ENCODE results near the gene CHKA. TPM values are rescaled to one million over a fixed set of nuclear protein-coding genes. Genes with fewer than 3 reads are reported as not detected.

Gene CHKA
- total RNA-seq, 1 experiment from 2014 or later, result 63.0 TPM

DNA sequence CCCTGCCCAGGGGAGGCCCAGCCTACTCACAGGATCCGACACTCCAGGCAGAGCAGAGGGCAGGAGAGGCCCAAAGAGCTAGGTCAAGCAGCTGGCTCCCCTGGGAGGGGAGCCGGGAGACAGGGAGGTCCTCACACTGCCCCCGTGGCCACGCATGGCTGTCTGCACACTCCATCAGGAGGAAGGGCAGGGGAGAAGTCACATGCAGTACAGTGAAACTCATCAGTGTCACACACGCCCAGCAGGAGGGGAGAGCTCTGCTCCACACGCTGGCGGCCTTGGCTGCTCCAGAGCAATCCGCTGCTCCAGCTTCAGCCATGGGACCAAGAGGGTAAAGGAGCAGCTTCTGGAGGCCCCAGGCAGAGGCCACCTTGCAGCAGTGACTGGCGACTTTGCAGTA is 68.1 kb downstream of the CHKA start:
- Histone ChIP-seq H3T11ph (ENCODE audit: low read length) (no peak overlapping the region), H2BK5ac (ENCODE audit: insufficient read length, low read length) (no peak overlapping the region), H4K5ac (ENCODE audit: insufficient read length, low read depth, low read length) (no peak overlapping the region), H2BK20ac (ENCODE audit: low read depth, low read length, poor library complexity, severe bottlenecking) (no peak overlapping the region), H3K56ac (ENCODE audit: insufficient read length, low read depth, low read length) (no peak overlapping the region), H3K9me3 (ENCODE audit: control insufficient read depth, low read depth, low read length) (no peaks in the 10 kb centered on the region), H3K23me2 (ENCODE audit: insufficient read length, low read depth, low read length, poor library complexity, severe bottlenecking) (no peaks in the 10 kb centered on the region), H2BK12ac (ENCODE audit: insufficient read length, low read depth, low read length) (no peak overlapping the region), H3K27ac (ENCODE audit: insufficient read length, low read depth, low read length) (no peak overlapping the region), H2BK120ac (ENCODE audit: low read depth, low read length, poor library complexity, severe bottlenecking) (no peak overlapping the region), H3K27me3 (ENCODE audit: insufficient read depth, low read length) (no peaks in the 10 kb centered on the region), H3K4me1 (ENCODE audit: insufficient read depth, low read length) (no peaks in the 10 kb centered on the region), H3K79me2 (ENCODE audit: insufficient read depth, low read length) (no peaks in the 10 kb centered on the region), H3K18ac (ENCODE audit: insufficient read length, low read depth, low read length) (no peak overlapping the region), H3K23ac (ENCODE audit: insufficient read length, low read depth, low read length) (no peak overlapping the region), H4K91ac (ENCODE audit: insufficient read length, low read depth, low read length) (no peak overlapping the region), H2AK5ac (ENCODE audit: insufficient read length, low read length) (no peak overlapping the region), H3K79me1 (ENCODE audit: insufficient read depth, low read depth, low read length, poor library complexity, severe bottlenecking) (no peaks in the 10 kb centered on the region), H3K4ac (ENCODE audit: low read depth, low read length) (no peak overlapping the region), H4K20me1 (ENCODE audit: control insufficient read depth, insufficient read depth, insufficient read length) (peaks cover 2% of the 10 kb centered on the region), H4K8ac (replicated peaks; ENCODE audit: insufficient read length, low read depth, low read length) (no peak overlapping the region), H3K4me2 (ENCODE audit: insufficient read depth, insufficient read length, low read length) (no peak overlapping the region), H3K14ac (ENCODE audit: insufficient read depth, low read length) (no peak overlapping the region), H3K9ac (ENCODE audit: extremely low read depth, insufficient read length, low read length) (no peak overlapping the region), H2BK15ac (ENCODE audit: low read depth, low read length) (no peak overlapping the region), H2AFZ (ENCODE audit: low read length) (no peak overlapping the region)
- Mint-ChIP-seq H3K27me3 (ENCODE audit: low read depth) (no peaks in the 10 kb centered on the region; the same call in 1 of the 2 replicates), H3K36me3 (ENCODE audit: insufficient read depth in 1 of 3, low read depth in 3 of 3) (peaks cover 6 to 37% (median 13%) of the 10 kb centered on the region in 3 experiments), H3K9me3 (no peaks in the 10 kb centered on the region), H3K4me1 (peaks cover 6 to 11% of the 10 kb centered on the region in 2 experiments), H3K27ac (peak overlapping the region in 1 of 3 experiments; percentile 70; a peak in 1 of 7 replicates), H3K4me3 (no peak overlapping the region)
- WGBS (ENCODE audit: extremely low coverage, insufficient read length, low lambda C conversion rate), result no CpG with 5 or more reads among the region's 9 CpGs
- DNase-seq, result peak; percentile 29
- TF ChIP-seq CTCF (conservative IDR thresholded peaks at IDR 0.05), result no peak

Measured in H9 (cell line).